Measurements from ENCODE around the gene SLC39A11.

SLC39A11 gene

DNA sequence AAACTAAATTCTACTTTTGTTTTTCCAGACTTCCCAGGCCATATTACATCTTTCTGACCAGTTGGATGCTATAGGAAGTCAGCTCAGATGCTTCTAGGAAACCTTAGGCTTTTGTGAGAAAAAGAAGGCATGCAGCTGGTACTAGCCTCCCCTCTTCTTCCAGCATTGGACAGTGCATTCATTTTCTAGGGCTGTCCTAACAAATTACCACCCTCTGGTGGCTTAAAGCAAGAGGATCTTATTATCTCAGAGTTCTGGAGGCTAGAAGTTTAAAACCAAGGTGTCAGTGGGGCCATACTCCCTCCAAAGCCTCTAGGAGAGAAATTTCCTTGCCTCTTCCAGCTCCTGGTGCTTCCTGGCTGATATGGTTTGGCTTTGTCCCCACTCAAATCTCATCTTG is 467.8 kb downstream of the SLC39A11 start:
- TF ChIP-seq ZNF70 (CRISPR knock-in tag; IDR thresholded peaks at IDR 0.05) (no peak), ZFP30 (CRISPR knock-in tag; IDR thresholded peaks at IDR 0.05) (no peak), ARNTL (CRISPR knock-in tag; IDR thresholded peaks at IDR 0.05; ENCODE audit: borderline replicate concordance, low read depth) (no peak), SNAI2 (CRISPR knock-in tag; IDR thresholded peaks at IDR 0.05) (no peak), ZC3H10 (CRISPR knock-in tag; IDR thresholded peaks at IDR 0.05) (no peak), BACH2 (CRISPR knock-in tag; IDR thresholded peaks at IDR 0.05; ENCODE audit: borderline replicate concordance) (no peak), RARB (CRISPR knock-in tag; IDR thresholded peaks at IDR 0.05) (no peak), ESRRG (CRISPR knock-in tag; IDR thresholded peaks at IDR 0.05) (no peak), TCF4 (CRISPR knock-in tag; IDR thresholded peaks at IDR 0.05; ENCODE audit: borderline replicate concordance) (no peak), GLIS3 (CRISPR knock-in tag; IDR thresholded peaks at IDR 0.05) (no peak), PPARA (CRISPR knock-in tag; IDR thresholded peaks at IDR 0.05; ENCODE audit: borderline replicate concordance) (no peak)
- TF ChIP-seq, protein P1, sequence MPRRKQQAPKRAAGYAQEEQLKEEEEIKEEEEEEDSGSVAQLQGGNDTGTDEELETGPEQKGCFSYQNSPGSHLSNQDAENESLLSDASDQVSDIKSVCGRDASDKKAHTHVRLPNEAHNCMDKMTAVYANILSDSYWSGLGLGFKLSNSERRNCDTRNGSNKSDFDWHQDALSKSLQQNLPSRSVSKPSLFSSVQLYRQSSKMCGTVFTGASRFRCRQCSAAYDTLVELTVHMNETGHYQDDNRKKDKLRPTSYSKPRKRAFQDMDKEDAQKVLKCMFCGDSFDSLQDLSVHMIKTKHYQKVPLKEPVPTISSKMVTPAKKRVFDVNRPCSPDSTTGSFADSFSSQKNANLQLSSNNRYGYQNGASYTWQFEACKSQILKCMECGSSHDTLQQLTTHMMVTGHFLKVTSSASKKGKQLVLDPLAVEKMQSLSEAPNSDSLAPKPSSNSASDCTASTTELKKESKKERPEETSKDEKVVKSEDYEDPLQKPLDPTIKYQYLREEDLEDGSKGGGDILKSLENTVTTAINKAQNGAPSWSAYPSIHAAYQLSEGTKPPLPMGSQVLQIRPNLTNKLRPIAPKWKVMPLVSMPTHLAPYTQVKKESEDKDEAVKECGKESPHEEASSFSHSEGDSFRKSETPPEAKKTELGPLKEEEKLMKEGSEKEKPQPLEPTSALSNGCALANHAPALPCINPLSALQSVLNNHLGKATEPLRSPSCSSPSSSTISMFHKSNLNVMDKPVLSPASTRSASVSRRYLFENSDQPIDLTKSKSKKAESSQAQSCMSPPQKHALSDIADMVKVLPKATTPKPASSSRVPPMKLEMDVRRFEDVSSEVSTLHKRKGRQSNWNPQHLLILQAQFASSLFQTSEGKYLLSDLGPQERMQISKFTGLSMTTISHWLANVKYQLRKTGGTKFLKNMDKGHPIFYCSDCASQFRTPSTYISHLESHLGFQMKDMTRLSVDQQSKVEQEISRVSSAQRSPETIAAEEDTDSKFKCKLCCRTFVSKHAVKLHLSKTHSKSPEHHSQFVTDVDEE (CRISPR knock-in tag; IDR thresholded peaks at IDR 0.05) = no peak
- TF ChIP-seq, protein P2, sequence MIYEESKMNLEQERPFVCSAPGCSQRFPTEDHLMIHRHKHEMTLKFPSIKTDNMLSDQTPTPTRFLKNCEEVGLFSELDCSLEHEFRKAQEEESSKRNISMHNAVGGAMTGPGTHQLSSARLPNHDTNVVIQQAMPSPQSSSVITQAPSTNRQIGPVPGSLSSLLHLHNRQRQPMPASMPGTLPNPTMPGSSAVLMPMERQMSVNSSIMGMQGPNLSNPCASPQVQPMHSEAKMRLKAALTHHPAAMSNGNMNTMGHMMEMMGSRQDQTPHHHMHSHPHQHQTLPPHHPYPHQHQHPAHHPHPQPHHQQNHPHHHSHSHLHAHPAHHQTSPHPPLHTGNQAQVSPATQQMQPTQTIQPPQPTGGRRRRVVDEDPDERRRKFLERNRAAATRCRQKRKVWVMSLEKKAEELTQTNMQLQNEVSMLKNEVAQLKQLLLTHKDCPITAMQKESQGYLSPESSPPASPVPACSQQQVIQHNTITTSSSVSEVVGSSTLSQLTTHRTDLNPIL (CRISPR knock-in tag; IDR thresholded peaks at IDR 0.05; ENCODE audit: low read depth) = no peak
- ATAC-seq = no peak

DNA sequence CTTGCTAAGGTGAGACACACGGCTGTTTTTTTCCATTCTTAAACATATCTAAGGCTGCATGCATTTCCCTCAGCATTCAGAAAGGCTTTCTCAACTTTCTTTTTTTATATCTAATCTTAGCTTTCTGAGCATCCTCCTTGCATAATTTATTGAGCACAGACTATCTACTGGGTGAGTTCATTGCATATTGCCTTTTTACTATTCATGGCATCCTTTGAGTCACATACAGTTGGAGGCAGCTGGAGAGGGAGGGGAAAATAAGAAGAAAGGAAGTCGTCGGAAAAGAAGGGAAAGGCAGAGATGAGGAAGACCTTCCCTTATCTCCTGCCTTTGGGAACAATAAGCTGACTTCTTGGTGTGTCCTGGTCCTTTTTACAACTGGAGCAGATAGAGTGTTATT is 468.3 kb downstream of the SLC39A11 start:
- ATAC-seq = no peak
- TF ChIP-seq BACH2 (CRISPR knock-in tag; IDR thresholded peaks at IDR 0.05; ENCODE audit: borderline replicate concordance) = no peak
- TF ChIP-seq PPARA (CRISPR knock-in tag; IDR thresholded peaks at IDR 0.05; ENCODE audit: borderline replicate concordance) = no peak
- no peak for TF ChIP-seq ISL1 (CRISPR knock-in tag; IDR thresholded peaks at IDR 0.05)
- no peak for TF ChIP-seq ZNF565 (CRISPR knock-in tag; conservative IDR thresholded peaks at IDR 0.05; ENCODE audit: low read depth)
- no peak for TF ChIP-seq ZFP3 (CRISPR knock-in tag; IDR thresholded peaks at IDR 0.05)
- no peak for TF ChIP-seq OSR1 (CRISPR knock-in tag; IDR thresholded peaks at IDR 0.05)
- TF ChIP-seq, protein P1 (CRISPR knock-in tag; IDR thresholded peaks at IDR 0.05) = no peak
- TF ChIP-seq ZNF8 (CRISPR knock-in tag; IDR thresholded peaks at IDR 0.05) = no peak
- no peak for TF ChIP-seq TCF4 (CRISPR knock-in tag; IDR thresholded peaks at IDR 0.05; ENCODE audit: borderline replicate concordance)
- TF ChIP-seq TOX (CRISPR knock-in tag; IDR thresholded peaks at IDR 0.05; ENCODE audit: borderline replicate concordance) = no peak
- no peak for TF ChIP-seq SNAI2 (CRISPR knock-in tag; IDR thresholded peaks at IDR 0.05)
- no peak for TF ChIP-seq ZC3H10 (CRISPR knock-in tag; IDR thresholded peaks at IDR 0.05)

DNA sequence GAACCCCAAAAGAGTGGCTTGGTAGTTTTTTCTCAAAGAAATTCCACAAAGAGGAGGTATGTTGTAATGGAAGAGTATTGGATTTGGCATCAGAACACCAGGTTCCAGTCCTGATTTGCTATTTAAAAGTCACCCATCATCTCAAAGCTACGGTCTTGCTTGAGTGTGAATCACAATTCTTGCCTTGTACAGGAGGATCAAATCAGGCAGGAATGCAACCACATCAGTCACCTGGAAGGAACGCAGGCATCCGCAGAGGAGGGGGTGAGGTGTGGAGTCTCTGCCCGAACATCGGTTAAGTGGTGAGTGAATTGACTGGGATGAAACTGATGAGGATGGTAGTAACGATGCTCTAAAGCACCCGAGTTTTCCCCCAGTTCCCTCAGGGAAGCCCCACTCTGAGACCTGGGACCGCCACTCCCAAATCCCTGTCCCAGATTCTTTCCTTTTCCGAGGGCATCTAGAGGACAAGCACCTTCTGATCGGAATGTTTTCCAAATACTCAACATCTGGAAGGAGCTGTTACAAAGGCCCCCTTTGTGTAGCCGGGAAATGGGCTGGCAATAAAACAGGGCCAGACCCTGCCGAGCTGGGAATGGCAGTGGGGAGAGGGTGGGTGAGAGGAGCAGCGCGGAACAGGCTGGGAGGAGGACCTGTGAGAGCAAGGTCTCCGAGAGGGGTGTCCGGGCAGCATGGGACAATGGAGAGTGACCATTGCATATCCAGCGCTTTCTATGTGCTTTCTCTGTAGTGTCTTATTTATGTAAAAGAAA is 469.6 kb downstream of the SLC39A11 start:
- ATAC-seq = no peak
- TF ChIP-seq, protein P3, sequence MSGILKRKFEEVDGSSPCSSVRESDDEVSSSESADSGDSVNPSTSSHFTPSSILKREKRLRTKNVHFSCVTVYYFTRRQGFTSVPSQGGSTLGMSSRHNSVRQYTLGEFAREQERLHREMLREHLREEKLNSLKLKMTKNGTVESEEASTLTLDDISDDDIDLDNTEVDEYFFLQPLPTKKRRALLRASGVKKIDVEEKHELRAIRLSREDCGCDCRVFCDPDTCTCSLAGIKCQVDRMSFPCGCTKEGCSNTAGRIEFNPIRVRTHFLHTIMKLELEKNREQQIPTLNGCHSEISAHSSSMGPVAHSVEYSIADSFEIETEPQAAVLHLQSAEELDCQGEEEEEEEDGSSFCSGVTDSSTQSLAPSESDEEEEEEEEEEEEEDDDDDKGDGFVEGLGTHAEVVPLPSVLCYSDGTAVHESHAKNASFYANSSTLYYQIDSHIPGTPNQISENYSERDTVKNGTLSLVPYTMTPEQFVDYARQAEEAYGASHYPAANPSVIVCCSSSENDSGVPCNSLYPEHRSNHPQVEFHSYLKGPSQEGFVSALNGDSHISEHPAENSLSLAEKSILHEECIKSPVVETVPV (CRISPR knock-in tag; IDR thresholded peaks at IDR 0.05) = no peak
- TF ChIP-seq, protein P4, sequence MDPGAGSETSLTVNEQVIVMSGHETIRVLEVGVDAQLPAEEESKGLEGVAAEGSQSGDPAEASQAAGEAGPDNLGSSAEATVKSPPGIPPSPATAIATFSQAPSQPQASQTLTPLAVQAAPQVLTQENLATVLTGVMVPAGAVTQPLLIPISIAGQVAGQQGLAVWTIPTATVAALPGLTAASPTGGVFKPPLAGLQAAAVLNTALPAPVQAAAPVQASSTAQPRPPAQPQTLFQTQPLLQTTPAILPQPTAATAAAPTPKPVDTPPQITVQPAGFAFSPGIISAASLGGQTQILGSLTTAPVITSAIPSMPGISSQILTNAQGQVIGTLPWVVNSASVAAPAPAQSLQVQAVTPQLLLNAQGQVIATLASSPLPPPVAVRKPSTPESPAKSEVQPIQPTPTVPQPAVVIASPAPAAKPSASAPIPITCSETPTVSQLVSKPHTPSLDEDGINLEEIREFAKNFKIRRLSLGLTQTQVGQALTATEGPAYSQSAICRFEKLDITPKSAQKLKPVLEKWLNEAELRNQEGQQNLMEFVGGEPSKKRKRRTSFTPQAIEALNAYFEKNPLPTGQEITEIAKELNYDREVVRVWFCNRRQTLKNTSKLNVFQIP (CRISPR knock-in tag; IDR thresholded peaks at IDR 0.05; ENCODE audit: borderline replicate concordance, low read depth) = no peak
- no peak for TF ChIP-seq CSDC2 (CRISPR knock-in tag; IDR thresholded peaks at IDR 0.05)
- TF ChIP-seq, protein P5, sequence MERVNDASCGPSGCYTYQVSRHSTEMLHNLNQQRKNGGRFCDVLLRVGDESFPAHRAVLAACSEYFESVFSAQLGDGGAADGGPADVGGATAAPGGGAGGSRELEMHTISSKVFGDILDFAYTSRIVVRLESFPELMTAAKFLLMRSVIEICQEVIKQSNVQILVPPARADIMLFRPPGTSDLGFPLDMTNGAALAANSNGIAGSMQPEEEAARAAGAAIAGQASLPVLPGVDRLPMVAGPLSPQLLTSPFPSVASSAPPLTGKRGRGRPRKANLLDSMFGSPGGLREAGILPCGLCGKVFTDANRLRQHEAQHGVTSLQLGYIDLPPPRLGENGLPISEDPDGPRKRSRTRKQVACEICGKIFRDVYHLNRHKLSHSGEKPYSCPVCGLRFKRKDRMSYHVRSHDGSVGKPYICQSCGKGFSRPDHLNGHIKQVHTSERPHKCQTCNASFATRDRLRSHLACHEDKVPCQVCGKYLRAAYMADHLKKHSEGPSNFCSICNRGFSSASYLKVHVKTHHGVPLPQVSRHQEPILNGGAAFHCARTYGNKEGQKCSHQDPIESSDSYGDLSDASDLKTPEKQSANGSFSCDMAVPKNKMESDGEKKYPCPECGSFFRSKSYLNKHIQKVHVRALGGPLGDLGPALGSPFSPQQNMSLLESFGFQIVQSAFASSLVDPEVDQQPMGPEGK (CRISPR knock-in tag; IDR thresholded peaks at IDR 0.05; ENCODE audit: borderline replicate concordance) = no peak
- TF ChIP-seq TOX (CRISPR knock-in tag; IDR thresholded peaks at IDR 0.05; ENCODE audit: borderline replicate concordance) = no peak
- no peak for TF ChIP-seq ZFP3 (CRISPR knock-in tag; IDR thresholded peaks at IDR 0.05)
- no peak for TF ChIP-seq RARB (CRISPR knock-in tag; IDR thresholded peaks at IDR 0.05)
- no peak for TF ChIP-seq ZNF565 (CRISPR knock-in tag; conservative IDR thresholded peaks at IDR 0.05; ENCODE audit: low read depth)
- no peak for TF ChIP-seq ARNTL (CRISPR knock-in tag; IDR thresholded peaks at IDR 0.05; ENCODE audit: borderline replicate concordance, low read depth)
- TF ChIP-seq SNAI2 (CRISPR knock-in tag; IDR thresholded peaks at IDR 0.05) = no peak
- TF ChIP-seq GLIS3 (CRISPR knock-in tag; IDR thresholded peaks at IDR 0.05) = no peak
- no peak for TF ChIP-seq ZNF8 (CRISPR knock-in tag; IDR thresholded peaks at IDR 0.05)
- no peak for TF ChIP-seq TCF4 (CRISPR knock-in tag; IDR thresholded peaks at IDR 0.05; ENCODE audit: borderline replicate concordance)

Measured in SK-N-SH treated with all-trans-retinoic acid at 6 μM for 48 hours (cell line).